CD14-positive monocyte (primary cell): ENCODE results near the gene NDUFB7. TPM values are rescaled to one million over a fixed set of nuclear protein-coding genes. Genes with fewer than 3 reads are reported as not detected.

Experiments used
- DNase-seq, 3 donors: peaks; one replicate each; pipeline ENCODE4 v3.0.0-alpha.2; 2011 to 2022
- H2AFZ ChIP-seq: 2 replicates; pipeline ENCODE4 v1.6.0; 2012; ENCODE audit warnings: mild to moderate bottlenecking, low read depth, low read length, inconsistent platforms; ENCODE audit not compliant: insufficient read depth, poor library complexity, severe bottlenecking
- H3K27ac ChIP-seq, 2 donors: 1 replicate in 1 of 2; 2 replicates in 1 of 2; pipeline ENCODE4 v1.5.1; 2012 to 2013; ENCODE audit warnings: low read length in 2 of 2, control low read depth in 1 of 2, inconsistent platforms in 1 of 2, low read depth in 1 of 2, mild to moderate bottlenecking in 1 of 2
- H3K27me3 ChIP-seq, 2 donors: one replicate each; pipeline versions ENCODE4 v1.6.0 to v1.6.1; 2011 to 2013; ENCODE audit warnings: low read length in 2 of 2; ENCODE audit not compliant: control insufficient read depth in 2 of 2, insufficient read depth in 2 of 2
- H3K36me3 ChIP-seq, 2 donors: replicated peaks in 1 of 2; 1 replicate in 1 of 2; 2 replicates in 1 of 2; pipeline versions ENCODE4 v1.5.1 to v1.6.1; 2012 to 2013; ENCODE audit warnings: low read length in 2 of 2, control low read depth in 1 of 2, inconsistent platforms in 1 of 2, mild to moderate bottlenecking in 1 of 2; ENCODE audit not compliant: insufficient read depth in 2 of 2, control insufficient read depth in 1 of 2
- H3K4me1 ChIP-seq, 2 donors: 1 replicate in 1 of 2; 2 replicates in 1 of 2; pipeline versions ENCODE4 v1.5.1 to v1.6.1; 2012 to 2013; ENCODE audit warnings: low read length in 2 of 2, control low read depth in 1 of 2, inconsistent platforms in 1 of 2, mild to moderate bottlenecking in 1 of 2, moderate library complexity in 1 of 2; ENCODE audit not compliant: insufficient read depth in 2 of 2, control insufficient read depth in 1 of 2
- H3K4me2 ChIP-seq: replicated peaks from 2 replicates; pipeline ENCODE3; 2012; ENCODE audit warnings: low read length, moderate library complexity, mild to moderate bottlenecking; ENCODE audit not compliant: poor library complexity, severe bottlenecking; ENCODE audit errors: extremely low read depth
- H3K4me3 ChIP-seq, 3 experiments: fragments of 200-600 bp in 1 of 3; sonication (generic) in 1 of 3; replicated peaks in 1 of 3; 1 replicate in 2 of 3; 2 replicates in 1 of 3; pipeline ENCODE4 v1.5.1; 2011 to 2013; ENCODE audit warnings: low read length in 3 of 3, mild to moderate bottlenecking in 3 of 3, control low read depth in 2 of 3, low read depth in 2 of 3, inconsistent platforms in 1 of 3, moderate library complexity in 1 of 3
- H3K79me2 ChIP-seq: 2 replicates; pipeline ENCODE4 v1.6.0; 2012; ENCODE audit warnings: mild to moderate bottlenecking, control low read depth, inconsistent platforms, low read length, moderate library complexity; ENCODE audit not compliant: insufficient read depth
- H3K9ac ChIP-seq: 2 replicates; pipeline ENCODE4 v1.6.0; 2017; ENCODE audit warnings: low read length, mild to moderate bottlenecking; ENCODE audit not compliant: insufficient read depth, poor library complexity, severe bottlenecking
- H3K9me3 ChIP-seq, 2 donors: replicated peaks in 1 of 2; 1 replicate in 1 of 2; 2 replicates in 1 of 2; pipeline versions ENCODE4 v1.5.1 to v1.6.1; 2012 to 2013; ENCODE audit warnings: low read length in 2 of 2, control low read depth in 1 of 2; ENCODE audit not compliant: control insufficient read depth in 1 of 2, insufficient read depth in 1 of 2
- H4K20me1 ChIP-seq: 2 replicates; pipeline ENCODE4 v1.6.0; 2012; ENCODE audit warnings: mild to moderate bottlenecking, low read length, control low read depth, moderate library complexity; ENCODE audit not compliant: insufficient read depth
- H3K27ac Mint-ChIP-seq, 7 donors: one replicate each; pipeline ENCODE4 v1.8.0; 2020; ENCODE audit warnings: mild to moderate bottlenecking in 7 of 7, mixed read lengths in 7 of 7, moderate library complexity in 6 of 7, inconsistent platforms in 2 of 7
- H3K27me3 Mint-ChIP-seq, 3 donors: one replicate each; pipeline ENCODE4 v1.8.0; 2021 to 2022; ENCODE audit warnings: low read depth in 3 of 3, mild to moderate bottlenecking in 3 of 3, mixed read lengths in 3 of 3, moderate library complexity in 3 of 3, inconsistent platforms in 1 of 3
- H3K36me3 Mint-ChIP-seq, 2 donors: one replicate each; pipeline ENCODE4 v1.8.0; 2020; ENCODE audit warnings: mixed read lengths in 2 of 2, inconsistent platforms in 1 of 2, mild to moderate bottlenecking in 1 of 2
- H3K4me1 Mint-ChIP-seq: one replicate; pipeline ENCODE4 v1.8.0; 2020; ENCODE audit warnings: mild to moderate bottlenecking, mixed read lengths
- H3K4me3 Mint-ChIP-seq, 2 donors: one replicate each; pipeline ENCODE4 v1.8.0; 2020; ENCODE audit warnings: mild to moderate bottlenecking in 2 of 2, mixed read lengths in 2 of 2, moderate library complexity in 1 of 2
- H3K9me3 Mint-ChIP-seq, 7 donors: one replicate each; pipeline ENCODE4 v1.8.0; 2020 to 2022; ENCODE audit warnings: mixed read lengths in 7 of 7, mild to moderate bottlenecking in 6 of 7, moderate library complexity in 6 of 7, inconsistent platforms in 2 of 7
- CTCF ChIP-seq: fragments of 200-600 bp; IDR thresholded peaks from one replicate; pipeline ENCODE4 v1.8.0; 2022; ENCODE audit warnings: antibody characterized with exemption, mild to moderate bottlenecking
- WGBS: methylation state at CpG from one replicate; pipeline ENCODE4 v1.1.5; 2013; ENCODE audit warnings: missing lambda C conversion rate; ENCODE audit not compliant: insufficient coverage; 5-methylcytosine and 5-hydroxymethylcytosine counted together
- intact Hi-C, 2 donors: fragments of 100-400 bp; cut with micrococcal nuclease; formaldehyde crosslinking; loops; one replicate each; pipeline versions ENCODE4 v1.15.0 to v1.15.1; 2023
- polyA plus RNA-seq, 3 donors: library from polyadenylated mRNA; depleted of rRNA in 1 of 3; unstranded in 2 of 3; stranded (reverse) in 1 of 3; fragments of 300-500 nt in 2 of 3; fragments of >200 nt in 1 of 3; fragmentation: Illumina TruSeq in 2 of 3; gene quantifications; 1 replicate in 2 of 3; 2 replicates in 1 of 3; pipeline ENCODE4 v1.2.3, GENCODE V29; 2012 to 2021

Gene NDUFB7
- polyA plus RNA-seq, 3 donors = 137 to 313 (median 204) TPM

- no peak for TF ChIP-seq CTCF
- peak within 1 kb of the TSS; percentile 70 to 94 (median 88) for H3K4me3 ChIP-seq
- H4K20me1 ChIP-seq = peaks cover 47% of the 10 kb centered on the region
- H3K27ac ChIP-seq = peak within 1 kb of the TSS; percentile 93 to 94
- Mint-ChIP-seq H3K27ac (peak within 1 kb of the TSS; percentile 93 to 98 (median 97)), H3K27me3 (peaks cover 0 to 4% (median 1%) of the 10 kb centered on the region in 3 donors), H3K9me3 (no peaks in the 10 kb centered on the region), H3K36me3 (peaks cover 34 to 35% of the 10 kb centered on the region in 2 donors), H3K4me3 (peak within 1 kb of the TSS; percentile 89 to 93), H3K4me1 (peaks cover 41% of the 10 kb centered on the region)
- H3K79me2 ChIP-seq = peaks cover 37% of the 10 kb centered on the region
- no peaks in the 10 kb centered on the region for H3K9me3 ChIP-seq
- H3K9ac ChIP-seq = peak within 1 kb of the TSS; percentile 93
- intact Hi-C loops = loop anchor here in 1 of 2 donors (1.0 kb wide), 1 partner anchor 8 kb away; no protein-coding TSS in a partner anchor
- WGBS = under 1% methylated on average over 58 of the region's 82 CpGs
- H3K27me3 ChIP-seq = no peaks in the 10 kb centered on the region
- peak within 1 kb of the TSS; percentile 80 for H2AFZ ChIP-seq
- peak; percentile 64 to 71 (median 65) for DNase-seq
- H3K36me3 ChIP-seq = peaks cover 28 to 32% of the 10 kb centered on the region in 2 donors
- H3K4me1 ChIP-seq = peaks cover 27 to 34% of the 10 kb centered on the region in 2 donors
- H3K4me2 ChIP-seq = peak within 1 kb of the TSS; percentile 100
These were observed 53.9 kb downstream of the NDUFB7 start, which contains the start of gene DNAJB1 for GRCh38 chr19:14517840-14518505. TSS of gene DNAJB1 (minus strand) at chr19:14518397. CDS start at chr19:14518349, 48 bp downstream.

DNA sequence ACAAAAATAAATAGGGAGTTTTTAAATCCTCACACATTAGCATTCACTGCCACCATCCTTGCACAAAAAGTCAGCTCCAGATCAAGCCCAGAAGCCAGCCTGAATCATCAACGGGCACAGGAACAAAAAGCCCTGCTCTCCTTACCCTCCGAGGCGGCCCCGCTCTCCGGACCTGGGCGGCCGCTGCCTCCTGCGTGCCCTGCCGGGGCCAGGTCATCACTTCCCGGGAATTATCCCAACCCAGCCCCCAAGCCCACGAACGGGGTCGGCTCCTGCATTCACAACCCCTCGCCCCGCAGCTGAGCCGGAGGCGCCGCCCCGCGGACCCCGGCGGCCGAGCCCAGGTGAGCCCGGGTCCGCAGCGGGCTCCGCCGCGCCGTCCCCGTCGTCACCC, 54.4 kb downstream of the NDUFB7 start:
- no peak for TF ChIP-seq CTCF
- Mint-ChIP-seq H3K9me3 (no peaks in the 10 kb centered on the region), H3K27me3 (peaks cover 0 to 3% (median 1%) of the 10 kb centered on the region in 3 donors), H3K4me3 (peak overlapping the region; percentile 89 to 93), H3K4me1 (peaks cover 36% of the 10 kb centered on the region), H3K27ac (peak overlapping the region; percentile 20 to 91 (median 81)), H3K36me3 (peaks cover 34 to 35% of the 10 kb centered on the region in 2 donors)
- Histone ChIP-seq H2AFZ (no peak overlapping the region), H4K20me1 (peaks cover 47% of the 10 kb centered on the region), H3K4me1 (peaks cover 27 to 34% of the 10 kb centered on the region in 2 donors), H3K36me3 (peaks cover 28 to 32% of the 10 kb centered on the region in 2 donors), H3K4me2 (peak overlapping the region; percentile 100), H3K9ac (peak overlapping the region; percentile 93), H3K9me3 (no peaks in the 10 kb centered on the region), H3K79me2 (peaks cover 37% of the 10 kb centered on the region), H3K27me3 (no peaks in the 10 kb centered on the region), H3K27ac (peak overlapping the region; percentile 36 to 93), H3K4me3 (peak overlapping the region; percentile 70 to 94 (median 88))
- DNase-seq = peak in 1 of 3 donors; percentile 42
- intact Hi-C loops = no loop called here
- WGBS = under 1% methylated on average over 31 of the region's 32 CpGs
